Liver (tissue), 9 donors: ENCODE measurements around the gene TAGLN2. TPM values are rescaled to one million over a fixed set of nuclear protein-coding genes. Genes with fewer than 3 reads are reported as not detected.

ENCODE experiments used
- DNase-seq: peaks from one replicate; pipeline ENCODE4 v3.0.0-alpha.2; 2017; ENCODE audit warnings: low spot score
- H3K27ac ChIP-seq, 2 donors: one replicate each; pipeline ENCODE4 v1.7.0; 2013; ENCODE audit warnings: inconsistent platforms in 2 of 2, low read length in 2 of 2, control low read depth in 1 of 2, low read depth in 1 of 2, mild to moderate bottlenecking in 1 of 2
- H3K27me3 ChIP-seq, 4 donors: one replicate each; pipeline versions ENCODE4 v1.6.1 to v1.7.0; 2013; ENCODE audit warnings: low read length in 3 of 4, inconsistent platforms in 1 of 4, mild to moderate bottlenecking in 1 of 4, moderate library complexity in 1 of 4; ENCODE audit not compliant: control insufficient read depth in 4 of 4, insufficient read depth in 4 of 4
- H3K36me3 ChIP-seq, 4 donors: one replicate each; pipeline versions ENCODE4 v1.6.1 to v1.7.0; 2013; ENCODE audit warnings: low read length in 3 of 4, mild to moderate bottlenecking in 3 of 4, low read depth in 1 of 4, moderate library complexity in 1 of 4; ENCODE audit not compliant: control insufficient read depth in 4 of 4, insufficient read depth in 3 of 4
- H3K4me1 ChIP-seq, 4 donors: one replicate each; pipeline versions ENCODE4 v1.6.1 to v1.7.0; 2013; ENCODE audit warnings: low read length in 3 of 4, mild to moderate bottlenecking in 3 of 4, moderate library complexity in 1 of 4; ENCODE audit not compliant: control insufficient read depth in 4 of 4, insufficient read depth in 4 of 4
- H3K4me3 ChIP-seq, 3 donors: one replicate each; pipeline versions ENCODE4 v1.6.1 to v1.7.0; 2013; ENCODE audit warnings: low read length in 3 of 3, control low read depth in 1 of 3, low read depth in 1 of 3, mild to moderate bottlenecking in 1 of 3
- H3K9ac ChIP-seq, 2 donors: one replicate each; pipeline ENCODE4 v1.7.0; 2013; ENCODE audit warnings: low read length in 2 of 2, mild to moderate bottlenecking in 2 of 2, moderate library complexity in 2 of 2, control low read depth in 1 of 2, low read depth in 1 of 2
- H3K9me3 ChIP-seq, 4 donors: one replicate each; pipeline versions ENCODE4 v1.6.1 to v1.7.0; 2013; ENCODE audit warnings: low read length in 3 of 4; ENCODE audit not compliant: control insufficient read depth in 4 of 4
- ATF3 ChIP-seq: IDR thresholded peaks from 2 replicates; pipeline ENCODE4 v1.6.1; 2016; ENCODE audit warnings: antibody characterized with exemption
- CTCF ChIP-seq: fragments of 150-350 bp; IDR thresholded peaks from 2 replicates; pipeline ENCODE4 v1.5.1; 2017; ENCODE audit warnings: improper control_type of control experiment, low read depth, low read length; ENCODE audit not compliant: missing input control
- EGR1 ChIP-seq, 2 donors: IDR thresholded peaks; 2 replicates each; pipeline ENCODE4 v1.6.1; 2016 to 2018; ENCODE audit warnings: antibody characterized with exemption in 2 of 2, low read depth in 2 of 2
- FOXA1 ChIP-seq: IDR thresholded peaks from 2 replicates; pipeline ENCODE4 v1.6.1; 2016; ENCODE audit warnings: antibody characterized with exemption
- FOXA2 ChIP-seq: IDR thresholded peaks from 2 replicates; pipeline ENCODE4 v1.6.1; 2016; ENCODE audit warnings: antibody characterized with exemption
- GABPA ChIP-seq, 2 donors: IDR thresholded peaks in 1 of 2; conservative IDR thresholded peaks in 1 of 2; 2 replicates each; pipeline ENCODE4 v1.6.1; 2016; ENCODE audit warnings: antibody characterized with exemption in 2 of 2, mild to moderate bottlenecking in 1 of 2, moderate library complexity in 1 of 2
- HNF4A ChIP-seq, 2 donors: conservative IDR thresholded peaks; 2 replicates each; pipeline ENCODE4 v1.6.1; 2016; ENCODE audit warnings: antibody characterized with exemption in 2 of 2, mild to moderate bottlenecking in 2 of 2
- HNF4G ChIP-seq: IDR thresholded peaks from 2 replicates; pipeline ENCODE4 v1.6.1; 2016; ENCODE audit warnings: antibody characterized with exemption
- JUND ChIP-seq, 2 donors: IDR thresholded peaks; 2 replicates each; pipeline ENCODE4 v1.6.1; 2016; ENCODE audit warnings: antibody characterized with exemption in 2 of 2
- MAX ChIP-seq: IDR thresholded peaks from 2 replicates; pipeline ENCODE4 v1.6.1; 2016; ENCODE audit warnings: antibody characterized with exemption
- NR2F2 ChIP-seq: IDR thresholded peaks from 2 replicates; pipeline ENCODE4 v1.6.1; 2016; ENCODE audit warnings: antibody characterized with exemption
- RAD21 ChIP-seq, 2 donors: IDR thresholded peaks; 2 replicates each; pipeline ENCODE4 v1.6.1; 2016; ENCODE audit warnings: antibody characterized with exemption in 2 of 2, mild to moderate bottlenecking in 2 of 2
- REST ChIP-seq: IDR thresholded peaks from 2 replicates; pipeline ENCODE4 v1.6.1; 2016; ENCODE audit warnings: antibody characterized with exemption, mild to moderate bottlenecking
- RXRA ChIP-seq, 2 donors: IDR thresholded peaks; 2 replicates each; pipeline ENCODE4 v1.6.1; 2017 to 2018; ENCODE audit warnings: antibody characterized with exemption in 2 of 2, mild to moderate bottlenecking in 1 of 2
- SP1 ChIP-seq: IDR thresholded peaks from 2 replicates; pipeline ENCODE4 v1.6.1; 2018; ENCODE audit warnings: antibody characterized with exemption, mild to moderate bottlenecking
- TAF1 ChIP-seq: conservative IDR thresholded peaks from 2 replicates; pipeline ENCODE4 v1.6.1; 2016; ENCODE audit warnings: antibody characterized with exemption, mild to moderate bottlenecking
- YY1 ChIP-seq: IDR thresholded peaks from 2 replicates; pipeline ENCODE4 v1.6.1; 2016; ENCODE audit warnings: antibody characterized with exemption, mild to moderate bottlenecking
- ZBTB33 ChIP-seq: IDR thresholded peaks from 2 replicates; pipeline ENCODE4 v1.6.1; 2016; ENCODE audit warnings: antibody characterized with exemption
- WGBS: extraction: QIAGEN DNeasy Blood & Tissue Kit; methylation state at CpG from one replicate; pipeline ENCODE4 v1.1.7; 2013; 5-methylcytosine and 5-hydroxymethylcytosine counted together
- polyA plus RNA-seq, 2 donors: library from polyadenylated mRNA; stranded (reverse) in 1 of 2; unstranded in 1 of 2; fragments of 200-250 nt in 1 of 2; fragments of >200 nt in 1 of 2; fragmentation: Nextera tagmentation in 1 of 2; extraction: Ambion mirVana in 1 of 2; gene quantifications; one replicate each; pipeline versions ENCODE4 v1.2.1 to v1.2.3, GENCODE V29; 2013 to 2015
- total RNA-seq, 2 donors: library from RNA; depleted of rRNA; stranded (reverse); fragments of >200 nt; gene quantifications; one replicate each; pipeline ENCODE4 v1.2.3, GENCODE V29; 2014
- donor health status: healthy.
- donor health status: healthy.
- donor health status: healthy.
- donor health status: healthy.
- donor health status: healthy.

TAGLN2 gene
- total and polyA plus RNA-seq, 4 donors = 46.4 to 113 (median 79.8) TPM

GRCh38 chr1:159927849-159928431, 2.6 kb upstream of the TAGLN2 start (continued):
- TF ChIP-seq ZBTB33 = no peak

GRCh38 chr1:159927211-159927848, 2.0 kb upstream of the TAGLN2 start:
- Histone ChIP-seq H3K27ac (no peak overlapping the region), H3K4me3 (no peak overlapping the region), H3K4me1 (peaks cover 7 to 24% (median 14%) of the 10 kb centered on the region in 4 donors), H3K27me3 (no peaks in the 10 kb centered on the region), H3K9ac (no peak overlapping the region), H3K36me3 (peaks cover 0 to 30% (median 10%) of the 10 kb centered on the region in 4 donors), H3K9me3 (no peaks in the 10 kb centered on the region)
- no peak for DNase-seq
- TF ChIP-seq NR2F2 (no peak), JUND (IDR thresholded peaks at IDR 0.05) (no peak), HNF4A (conservative IDR thresholded peaks at IDR 0.05) (no peak), GABPA (IDR thresholded peaks at IDR 0.05 in 1 of 2, conservative IDR thresholded peaks at IDR 0.05 in 1 of 2) (no peak), RXRA (IDR thresholded peaks at IDR 0.05) (no peak), ATF3 (no peak), FOXA2 (no peak), TAF1 (no peak), CTCF (no peak), HNF4G (no peak), YY1 (no peak), REST (no peak), EGR1 (IDR thresholded peaks at IDR 0.05; ENCODE audit: low read depth in 2 of 2) (no peak), ZBTB33 (no peak), MAX (no peak), SP1 (no peak), RAD21 (IDR thresholded peaks at IDR 0.05) (no peak), FOXA1 (no peak)
- 90% methylated on average over 16 of the region's 16 CpGs for WGBS
